GM12892 (cell line): Measurements from ENCODE around the gene DSCAML1.

Experiments
- POLR2A ChIP-seq: IDR thresholded peaks from 2 replicates; pipeline ENCODE4 v1.6.1; 2011; ENCODE audit warnings: low read depth, low read length, control low read depth
- POLR2AphosphoS5 ChIP-seq: IDR thresholded peaks from 2 replicates; pipeline ENCODE4 v1.6.1; 2011; ENCODE audit warnings: low read depth, low read length, control low read depth

- TF ChIP-seq POLR2A = no peak
- TF ChIP-seq POLR2AphosphoS5 = no peak
These were observed 128.0 kb downstream of the DSCAML1 start for GRCh38 chr11:117669062-117669461.
